Measurements from ENCODE around the gene PADI4.
"Not testable (repeated sequence)": the region's sequence is repeated elsewhere in the genome, so short reads cannot be mapped to it uniquely, and the experiment has no call there.

Gene PADI4

DNA sequence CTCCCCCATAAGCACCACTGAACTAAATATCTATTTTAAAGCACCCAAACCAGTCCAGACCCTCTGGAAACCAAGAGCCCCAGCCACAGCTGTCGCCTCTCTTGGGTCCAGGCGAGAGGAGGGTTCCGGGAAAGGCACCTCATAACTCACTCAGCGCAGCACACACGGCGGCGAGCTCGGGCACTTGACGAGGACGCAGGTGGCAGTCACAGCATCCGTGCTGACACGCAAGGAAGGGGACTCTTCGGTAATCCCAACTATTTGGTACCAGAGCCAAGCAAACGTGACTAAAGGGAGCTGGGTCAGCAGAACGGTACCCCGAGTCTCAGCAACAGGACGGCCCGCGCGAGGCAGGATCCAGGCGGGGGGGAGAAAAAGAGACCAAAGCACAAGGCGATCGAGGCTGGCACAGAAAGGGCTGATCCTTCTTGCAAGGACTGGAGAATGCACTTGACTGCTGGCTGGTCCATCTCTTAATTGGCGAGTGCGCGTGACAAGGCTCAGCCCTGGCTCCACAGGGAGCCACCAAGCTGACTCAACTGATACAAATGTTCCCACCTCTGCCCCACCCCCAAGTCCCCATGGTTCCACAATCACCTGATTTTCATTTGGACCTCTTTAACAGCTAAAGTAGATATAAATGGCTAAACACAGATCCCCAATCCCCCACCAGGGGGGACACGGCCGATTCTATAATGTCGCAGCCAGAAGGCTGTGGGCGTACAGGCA lies 100.0 kb downstream of the PADI4 start:
- H3K27me3 ChIP-seq (ENCODE audit: control insufficient read depth, insufficient read depth, low read length); H3K36me3 ChIP-seq (ENCODE audit: control insufficient read depth, insufficient read depth, low read length); H3K9me3 ChIP-seq (ENCODE audit: control insufficient read depth, low read length); H3K4me3 ChIP-seq (ENCODE audit: low read length); H3K4me1 ChIP-seq (ENCODE audit: control insufficient read depth, insufficient read depth, low read length); H3K9ac ChIP-seq (ENCODE audit: low read length): not testable (repeated sequence)

DNA sequence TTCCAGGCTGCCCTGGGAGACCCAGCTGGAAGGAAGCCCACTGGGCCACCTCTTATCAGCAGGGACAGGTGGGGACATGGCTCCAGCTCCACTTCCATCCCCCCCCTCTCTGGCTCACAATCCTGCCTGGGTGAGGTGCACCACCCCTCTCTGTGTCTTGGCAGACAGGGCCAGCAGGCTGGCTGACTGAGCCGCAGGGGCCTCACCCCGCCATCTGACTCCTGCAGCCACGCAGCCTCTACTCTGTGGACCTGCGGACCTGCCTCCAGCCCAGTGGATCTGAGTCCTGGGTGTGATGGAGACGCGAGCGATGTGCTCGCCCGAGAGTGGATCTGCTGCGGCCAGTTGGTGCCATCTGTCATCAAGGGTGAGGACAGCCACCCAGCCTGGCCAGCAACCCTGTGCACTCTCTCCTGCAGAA lies 101.4 kb downstream of the PADI4 start:
- Histone ChIP-seq H3K27me3 (ENCODE audit: control insufficient read depth, insufficient read depth, low read length) (no peaks in the 10 kb centered on the region), H3K9me3 (ENCODE audit: control insufficient read depth, low read length) (no peaks in the 10 kb centered on the region), H3K4me1 (ENCODE audit: control insufficient read depth, insufficient read depth, low read length) (no peaks in the 10 kb centered on the region), H3K36me3 (ENCODE audit: control insufficient read depth, insufficient read depth, low read length) (peaks cover 8% of the 10 kb centered on the region), H3K9ac (ENCODE audit: low read length) (no peak overlapping the region), H3K4me3 (ENCODE audit: low read length) (no peak overlapping the region)

DNA sequence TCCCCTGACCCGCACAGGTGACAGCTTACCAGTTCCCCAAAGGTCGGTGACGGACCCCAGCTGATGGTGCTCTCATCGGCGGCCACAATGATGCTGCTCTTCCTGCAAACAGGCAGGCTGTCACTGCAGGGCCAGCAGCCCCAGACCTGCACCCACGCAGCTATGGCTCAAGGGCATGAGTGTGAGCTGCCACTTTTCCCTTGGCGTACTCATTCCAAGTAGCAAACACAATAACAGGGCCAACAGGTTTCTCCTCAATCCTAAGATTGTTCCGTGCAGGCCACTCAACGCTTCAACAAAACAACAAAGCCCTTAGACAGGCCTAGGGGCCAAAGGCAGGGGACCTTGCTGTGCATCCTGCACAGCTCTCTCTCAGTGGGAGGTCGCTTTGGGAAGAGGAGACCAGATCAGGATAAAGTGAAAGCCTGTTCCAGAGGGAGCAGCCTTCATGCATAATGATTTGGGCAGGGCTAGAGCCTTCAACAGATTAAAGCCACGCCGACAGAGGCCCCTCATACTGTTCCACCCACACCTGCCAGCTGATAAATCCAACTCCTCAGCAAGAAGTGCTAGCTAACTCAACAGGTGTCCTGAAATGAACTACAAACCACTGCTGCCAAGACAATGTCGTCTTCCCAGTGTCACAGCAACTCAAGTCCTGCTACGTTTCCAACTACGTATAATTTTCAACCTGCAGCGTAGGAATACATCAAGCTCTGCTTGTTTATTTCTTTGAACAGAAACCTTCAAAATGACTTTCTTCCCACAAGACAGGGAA lies 104.3 kb downstream of the PADI4 start:
- H3K27me3 ChIP-seq (ENCODE audit: control insufficient read depth, insufficient read depth, low read length), result no peaks in the 10 kb centered on the region
- no peaks in the 10 kb centered on the region for H3K9me3 ChIP-seq (ENCODE audit: control insufficient read depth, low read length)
- H3K9ac ChIP-seq (ENCODE audit: low read length), result no peak overlapping the region
- no peaks in the 10 kb centered on the region for H3K4me1 ChIP-seq (ENCODE audit: control insufficient read depth, insufficient read depth, low read length)
- H3K36me3 ChIP-seq (ENCODE audit: control insufficient read depth, insufficient read depth, low read length), result peaks cover 8% of the 10 kb centered on the region
- no peak overlapping the region for H3K4me3 ChIP-seq (ENCODE audit: low read length)

Data from mucosa of stomach (tissue), 1 donor.